GM21825 (cell line): ENCODE results near the gene SLC39A11.

Experiments used
- ATAC-seq: cut with Tn5 transposase; IDR thresholded peaks from one replicate; pipeline ENCODE4 v1.9.1; 2021; ENCODE audit warnings: mild to moderate bottlenecking, moderate library complexity; ENCODE audit not compliant: unreplicated experiment

Gene SLC39A11

DNA sequence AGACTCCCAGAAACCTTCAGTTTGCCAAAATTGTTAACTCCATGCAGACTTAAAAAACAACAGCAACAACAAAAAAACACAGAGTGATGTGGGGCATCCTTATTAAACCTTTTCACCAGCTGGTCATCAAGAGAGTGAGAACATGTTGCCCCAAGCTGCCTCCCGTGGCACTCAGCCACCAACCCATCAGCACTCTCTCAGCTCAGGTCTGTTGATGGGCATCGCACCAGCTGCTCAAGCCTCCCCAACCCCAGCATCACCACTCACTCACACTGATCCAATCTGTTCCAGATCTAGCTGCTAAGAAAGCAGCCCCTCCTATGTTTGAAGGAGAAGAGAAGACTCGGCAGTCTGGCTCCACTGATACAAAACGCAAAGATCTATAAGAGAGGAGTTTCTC lies 46.8 kb downstream of the SLC39A11 start:
- no peak for ATAC-seq

DNA sequence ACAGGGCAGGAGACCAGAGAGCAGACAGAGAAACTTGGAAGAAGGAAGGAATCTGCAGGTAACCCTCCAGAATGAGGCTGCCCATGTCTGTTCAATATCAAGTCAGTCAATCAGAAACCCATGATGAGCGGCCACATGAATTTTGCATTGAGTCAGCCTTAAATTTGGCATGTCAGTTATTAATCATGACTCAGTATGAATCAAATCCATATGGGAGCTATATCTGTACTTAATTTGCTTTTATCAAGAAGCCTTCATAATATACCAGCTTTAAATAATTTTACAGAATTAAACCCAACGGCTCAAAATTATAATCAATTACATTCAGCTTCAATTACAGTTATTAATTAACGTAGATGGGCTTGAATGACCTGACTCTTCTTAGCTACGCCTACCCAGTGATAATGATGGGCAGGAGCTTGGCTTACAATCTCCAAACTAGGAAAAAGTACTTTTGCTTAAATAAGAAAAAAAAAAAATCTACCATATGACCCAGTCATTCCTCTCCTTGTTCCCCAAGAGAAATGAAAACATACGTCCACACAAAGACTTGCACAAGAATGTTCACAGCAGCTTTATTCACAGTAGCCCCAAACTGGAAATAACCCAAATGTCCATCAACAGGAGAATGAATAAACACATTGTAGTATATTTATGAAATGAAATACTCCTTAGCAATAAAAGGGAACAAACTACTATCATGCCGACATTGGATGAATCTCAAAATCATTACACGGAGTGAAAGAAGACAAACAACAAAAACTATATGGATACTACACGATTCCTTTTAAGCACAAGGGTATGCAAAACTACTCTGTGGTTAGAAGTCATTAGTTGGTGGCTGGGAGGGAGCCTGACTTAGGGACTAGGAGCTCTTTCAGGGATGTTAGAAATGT lies 48.6 kb downstream of the SLC39A11 start:
- ATAC-seq = no peak

DNA sequence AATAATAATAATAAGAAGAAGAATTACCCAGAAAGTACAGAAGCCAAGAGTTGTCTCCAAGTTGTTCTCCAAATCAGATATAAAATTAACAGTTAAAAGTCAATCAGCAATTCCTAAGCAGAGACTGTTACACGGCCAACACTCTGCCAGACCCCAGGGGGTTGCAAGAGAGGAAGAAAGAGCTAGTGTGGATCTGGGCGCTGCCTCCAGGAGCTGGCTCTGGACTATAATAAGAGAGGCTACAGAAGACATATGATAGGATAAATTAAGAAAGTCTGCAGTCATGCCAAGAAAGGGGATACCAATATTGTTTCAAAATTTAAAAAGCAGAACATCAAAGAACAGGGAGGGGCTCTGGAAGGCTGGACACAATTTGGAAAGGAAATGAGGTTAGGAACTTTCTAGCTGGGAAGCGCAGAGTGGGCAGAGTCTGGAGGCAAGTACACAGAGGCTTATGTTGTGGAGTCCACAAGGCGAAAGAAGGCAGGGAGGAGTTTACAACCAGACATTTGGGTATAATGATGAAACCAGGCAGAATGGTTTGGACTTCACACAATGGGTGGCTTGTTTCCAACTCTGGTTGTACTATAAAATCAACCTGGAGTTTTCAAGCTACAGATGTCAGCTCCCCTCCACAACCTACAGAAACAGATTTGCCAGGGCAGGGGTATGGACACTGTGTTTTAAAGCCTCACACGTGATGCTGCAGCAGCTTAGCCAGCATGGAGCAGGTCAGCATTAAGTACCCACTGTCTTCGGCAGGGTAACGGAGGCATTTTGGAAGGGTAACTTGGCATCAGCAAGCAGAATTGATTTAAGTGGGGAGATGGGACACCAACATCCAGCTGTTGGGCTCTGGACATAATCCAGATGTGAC lies 49.4 kb downstream of the SLC39A11 start:
- ATAC-seq = no peak

DNA sequence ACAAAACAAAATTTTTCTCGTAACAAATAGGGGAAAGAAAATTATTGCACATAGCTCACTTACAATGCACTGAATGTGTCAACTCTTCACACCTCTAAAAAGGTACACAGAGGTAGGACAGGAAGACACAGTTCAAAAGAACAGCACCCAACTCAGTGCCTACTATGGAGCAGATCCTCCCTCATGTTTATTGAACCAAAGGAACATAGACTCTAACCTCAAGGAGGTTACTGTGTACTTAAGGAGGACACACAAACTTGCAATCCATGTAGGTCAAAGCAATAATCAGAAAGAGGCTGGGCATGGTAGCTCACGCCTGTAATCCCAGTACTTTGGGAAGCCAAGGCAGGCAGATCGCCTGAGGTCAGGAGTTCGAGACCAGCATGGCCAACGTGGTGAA lies 50.3 kb downstream of the SLC39A11 start:
- ATAC-seq = no peak

DNA sequence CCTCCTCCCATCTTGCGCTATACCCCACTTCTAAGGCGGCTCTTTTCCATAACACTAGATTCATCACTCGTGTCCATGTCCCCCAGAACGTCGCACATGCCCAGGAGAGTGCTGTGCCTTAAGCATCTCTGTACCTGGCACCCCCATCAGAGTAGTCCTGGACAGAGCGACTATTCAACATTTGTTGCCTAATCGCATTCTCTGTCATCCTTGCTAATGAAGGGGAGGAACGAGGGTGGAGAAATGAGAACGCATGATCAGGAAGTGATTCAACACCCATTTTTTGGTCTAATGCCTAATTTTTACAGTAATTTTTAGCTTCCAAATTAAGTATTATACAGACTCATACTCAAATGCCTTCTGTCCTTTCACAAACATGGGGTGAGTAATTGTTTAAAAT lies 53.2 kb downstream of the SLC39A11 start:
- no peak for ATAC-seq

DNA sequence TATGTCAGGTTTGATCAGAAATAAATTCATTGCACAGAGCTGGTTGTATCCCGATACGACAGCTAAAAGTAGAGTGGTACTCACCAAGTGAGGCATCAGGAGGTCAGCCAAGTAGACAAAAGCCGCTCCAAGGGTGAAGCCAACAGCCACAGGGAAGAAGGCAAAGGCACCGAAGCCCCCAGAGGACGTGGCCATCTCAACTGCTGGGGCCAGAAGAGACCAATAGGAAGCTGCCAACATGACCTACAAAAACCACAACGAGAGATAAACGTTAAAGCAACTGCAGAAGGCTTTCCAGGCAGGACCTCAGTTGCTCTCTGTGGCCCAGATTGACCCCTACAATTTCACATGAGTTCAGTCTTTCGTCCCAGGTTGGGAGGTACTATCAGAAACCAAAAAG lies 61.0 kb downstream of the SLC39A11 start:
- ATAC-seq = no peak

DNA sequence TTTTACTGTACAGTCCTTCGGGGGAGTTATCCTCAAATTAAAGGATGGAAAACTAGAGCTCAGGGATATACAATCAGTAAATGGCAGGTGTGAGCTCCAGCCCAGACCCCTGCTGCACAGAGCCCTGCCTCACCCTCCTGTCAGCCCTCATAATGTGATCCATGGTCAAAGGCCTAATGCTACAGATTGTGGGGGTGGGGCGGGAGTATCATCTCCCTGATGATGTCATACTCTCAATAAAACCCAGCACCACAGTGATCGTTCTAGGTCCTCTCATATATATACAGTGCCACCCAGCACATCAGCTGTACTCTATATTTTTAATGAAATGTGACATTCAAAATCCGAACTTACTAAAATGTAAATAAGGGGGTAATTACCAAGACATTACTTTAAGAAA lies 61.5 kb downstream of the SLC39A11 start:
- no peak for ATAC-seq

DNA sequence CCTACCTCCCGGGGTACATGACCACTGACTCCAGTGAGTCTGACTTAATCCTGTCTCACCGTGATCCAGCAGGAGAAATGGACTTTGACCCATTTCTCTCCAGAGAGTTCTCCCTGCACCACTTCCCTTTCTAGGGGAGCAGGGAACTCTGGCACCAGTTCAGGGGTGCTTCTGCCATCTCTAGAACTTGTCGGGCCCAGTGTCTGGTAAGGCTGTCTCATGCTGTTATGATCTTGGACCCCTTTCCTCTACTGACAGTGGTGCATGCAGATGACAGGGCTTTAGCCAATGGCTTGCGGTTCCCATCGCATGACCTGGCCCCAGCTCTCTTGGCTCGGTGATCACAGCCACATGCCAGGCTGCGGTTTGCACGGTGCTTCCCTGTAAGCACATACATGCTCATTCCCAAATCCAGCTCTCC lies 62.0 kb downstream of the SLC39A11 start:
- no peak for ATAC-seq

DNA sequence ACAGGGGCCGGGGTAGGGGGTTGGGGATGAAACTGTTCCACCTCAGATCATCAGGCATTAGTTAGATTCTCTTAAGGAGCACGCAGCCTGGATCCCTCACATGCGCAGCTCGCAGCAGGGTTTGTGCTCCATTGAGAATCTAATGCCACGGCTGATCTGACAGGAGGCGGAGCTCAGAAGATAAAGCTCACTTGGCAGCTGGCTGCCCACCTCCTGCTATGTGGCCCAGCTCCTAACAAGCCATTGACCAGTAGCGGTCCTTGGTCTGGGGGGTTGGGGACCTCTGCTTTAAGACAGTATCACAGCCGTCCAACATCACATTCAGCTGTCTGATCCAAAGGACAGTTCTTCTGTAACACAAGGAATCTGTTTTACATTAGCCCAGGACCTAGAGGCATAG lies 62.5 kb downstream of the SLC39A11 start:
- ATAC-seq = no peak

DNA sequence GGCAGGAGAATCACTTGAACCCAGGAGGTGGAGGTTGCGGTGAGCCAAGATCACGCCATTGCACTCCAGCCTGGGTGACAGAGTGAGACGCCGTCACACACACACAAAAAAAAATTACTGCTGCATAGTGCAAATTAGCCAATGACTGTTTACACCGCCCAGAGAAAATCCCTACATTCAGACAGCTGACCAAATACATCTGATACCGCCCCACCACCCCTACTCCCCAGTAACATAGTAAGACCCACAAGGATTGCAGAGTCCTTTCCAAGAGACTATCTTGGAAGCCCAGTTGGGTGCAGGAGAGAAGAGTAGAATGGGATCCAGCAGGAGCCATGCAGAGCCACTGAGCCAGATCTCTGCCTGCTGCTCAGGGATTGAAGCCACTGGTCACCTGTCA lies 63.5 kb downstream of the SLC39A11 start:
- ATAC-seq = no peak

DNA sequence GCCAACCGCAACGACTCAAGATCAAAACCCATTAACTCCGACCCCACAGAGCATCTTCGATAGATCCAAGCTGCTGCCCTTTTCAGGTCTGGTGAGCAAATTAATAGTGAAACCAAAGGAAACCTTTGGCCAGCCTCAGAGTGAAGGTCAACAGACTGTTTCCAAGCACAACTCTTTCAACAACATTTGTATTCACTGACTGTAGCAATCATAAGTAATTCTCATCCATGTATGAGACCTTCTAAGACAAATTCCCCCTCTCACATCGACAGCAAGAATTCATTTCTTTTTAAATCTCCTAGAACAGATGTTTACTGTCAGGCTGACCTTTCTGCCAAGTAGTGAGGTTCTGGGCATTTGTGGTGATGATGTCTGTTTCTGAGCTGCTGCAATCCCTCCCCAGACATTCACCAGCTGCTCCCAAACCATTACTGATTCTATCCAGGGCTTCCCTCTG lies 64.2 kb downstream of the SLC39A11 start:
- ATAC-seq = no peak

DNA sequence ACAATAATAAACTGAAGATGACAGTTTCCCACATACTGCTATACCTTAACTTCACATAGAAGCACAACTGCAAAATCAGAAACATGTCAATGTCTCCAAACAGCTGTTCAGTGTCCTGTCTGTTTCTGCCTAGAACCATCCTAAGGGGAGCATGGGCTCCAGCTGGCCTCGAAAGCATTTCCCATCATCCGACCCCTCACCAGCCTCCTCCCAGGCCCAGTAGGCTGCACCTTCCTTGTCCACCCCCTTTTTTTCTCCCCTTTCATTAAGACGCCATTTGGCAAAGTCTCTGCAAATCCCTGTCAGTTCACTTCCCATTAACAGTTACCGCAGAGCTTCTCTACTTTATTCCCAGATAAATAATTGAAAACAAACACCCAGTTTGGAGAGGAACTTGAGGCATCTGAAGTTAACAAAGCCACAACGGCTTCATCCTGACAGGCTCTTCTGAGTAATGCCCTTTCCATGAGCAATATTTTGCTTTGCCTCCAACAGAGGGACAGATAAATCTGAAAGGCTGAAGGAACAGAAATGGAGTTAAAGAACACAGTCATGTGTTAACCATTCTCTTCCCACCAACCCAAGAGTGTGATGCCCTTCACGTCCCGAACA lies 65.3 kb downstream of the SLC39A11 start:
- ATAC-seq = no peak

DNA sequence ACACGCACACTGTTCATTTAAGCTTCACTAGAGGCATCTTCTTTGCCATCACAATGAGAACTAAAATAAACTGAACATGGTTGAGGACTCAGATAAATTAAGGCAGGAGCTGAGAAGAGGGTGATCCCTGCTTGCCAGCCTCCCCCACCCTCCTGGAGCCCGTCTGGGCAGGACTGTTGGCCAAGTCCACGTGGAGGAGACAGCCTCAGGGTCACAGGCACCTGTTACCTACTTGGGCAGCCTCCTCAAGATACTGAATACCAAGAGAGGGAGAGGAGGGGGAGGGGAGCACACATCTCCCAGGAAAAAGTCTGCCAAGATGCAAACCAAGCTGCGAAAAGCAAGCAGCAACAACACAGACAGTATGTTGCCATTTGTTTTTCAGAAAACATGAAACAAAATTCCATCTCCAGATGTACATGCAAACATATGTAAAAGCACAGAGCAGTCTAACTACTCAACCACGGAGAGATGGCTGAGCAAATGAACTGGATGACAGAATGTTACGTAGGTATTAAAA lies 67.4 kb downstream of the SLC39A11 start:
- no peak for ATAC-seq

DNA sequence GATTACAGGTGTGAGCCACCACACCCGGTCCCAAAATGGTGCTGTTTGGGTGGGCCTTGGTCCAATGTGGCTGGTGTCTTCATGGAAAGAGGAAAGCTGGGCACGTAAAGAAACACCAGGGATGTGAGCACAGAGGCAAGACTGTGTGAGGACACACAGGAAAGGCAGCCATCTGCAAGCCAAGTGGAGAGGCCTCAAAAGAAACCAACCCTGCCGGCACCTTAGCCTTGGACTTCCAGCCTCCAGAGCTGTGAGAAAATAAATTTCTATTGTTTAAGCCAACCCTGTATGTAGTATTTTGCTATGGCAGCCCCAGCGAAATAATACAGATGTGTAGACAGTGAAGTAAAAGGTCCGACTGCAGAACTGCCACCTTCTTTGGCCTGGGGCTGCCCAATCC lies 68.7 kb downstream of the SLC39A11 start:
- no peak for ATAC-seq

DNA sequence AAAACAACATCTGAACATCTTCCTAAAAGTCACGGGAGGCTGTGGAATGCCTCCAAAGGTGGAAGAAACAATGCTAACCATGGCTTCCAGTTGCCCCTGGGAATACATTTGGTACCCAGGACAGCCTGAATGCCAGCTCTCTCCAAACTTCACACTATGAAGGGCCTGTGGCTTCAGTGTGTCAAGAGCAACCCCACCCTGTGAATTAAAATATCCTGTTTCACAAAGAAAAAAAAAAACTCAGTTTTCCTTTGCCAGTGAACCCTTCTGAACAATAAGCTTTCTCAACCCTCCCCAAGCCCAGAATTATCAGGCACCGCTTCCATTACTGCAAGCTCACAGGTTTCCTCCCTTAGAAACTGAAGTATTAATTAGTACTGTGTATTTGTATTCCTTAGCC lies 69.8 kb downstream of the SLC39A11 start:
- ATAC-seq = no peak

DNA sequence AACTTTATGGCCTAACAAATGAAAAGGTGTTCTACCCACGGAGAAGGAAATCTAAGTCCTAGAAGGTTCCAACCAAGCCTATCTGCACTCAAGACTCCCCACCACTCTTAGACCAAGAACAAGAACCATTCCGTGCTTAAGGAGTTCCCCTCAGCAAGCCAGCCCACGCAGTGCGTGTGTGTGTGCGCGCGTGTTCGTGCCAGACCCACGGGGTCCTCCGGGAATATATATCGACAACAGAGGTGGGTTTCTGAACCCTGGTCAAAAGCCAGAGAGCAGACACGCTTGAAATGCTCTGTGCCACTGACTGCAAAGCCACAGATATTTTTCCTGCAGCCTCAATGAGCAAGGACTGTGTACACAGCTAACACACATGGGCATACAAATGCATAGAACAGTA lies 70.7 kb downstream of the SLC39A11 start:
- no peak for ATAC-seq

DNA sequence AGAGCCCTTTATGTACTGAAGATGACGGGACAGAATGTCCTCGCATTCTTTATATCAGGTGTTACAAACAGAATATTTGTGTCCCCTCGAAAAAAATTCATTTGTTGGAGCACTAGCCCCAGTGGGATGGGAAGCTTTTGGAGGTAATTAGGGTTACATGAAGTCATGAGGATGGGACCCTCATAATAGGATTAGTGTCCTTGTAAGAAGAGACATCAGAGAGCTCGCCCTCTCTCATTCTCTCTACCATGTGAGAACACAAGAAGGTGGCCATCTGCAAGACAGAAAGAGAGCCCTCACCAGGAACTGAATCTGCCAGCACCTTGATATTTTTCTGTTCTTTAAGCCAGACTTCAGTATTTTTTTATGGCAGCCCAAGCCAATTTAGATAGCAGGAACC lies 72.4 kb downstream of the SLC39A11 start:
- ATAC-seq = no peak

DNA sequence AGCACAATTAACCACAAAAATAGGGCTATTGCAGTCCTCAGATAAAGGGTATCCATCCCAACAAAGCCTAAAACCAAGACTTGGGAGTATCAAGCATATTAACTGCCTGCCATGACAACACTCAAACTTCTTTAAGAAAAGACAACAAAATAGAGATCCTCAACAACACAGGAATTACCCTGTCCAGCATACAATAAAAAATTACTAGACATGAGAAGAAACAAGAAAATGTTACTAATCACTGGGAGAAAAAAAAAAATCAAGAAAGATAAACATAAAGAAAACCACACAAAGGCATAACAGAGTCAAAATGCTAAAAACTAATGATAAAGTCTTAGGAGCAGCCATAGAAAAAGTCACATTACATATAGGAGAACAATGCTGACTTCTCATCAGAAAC lies 73.9 kb downstream of the SLC39A11 start:
- no peak for ATAC-seq

DNA sequence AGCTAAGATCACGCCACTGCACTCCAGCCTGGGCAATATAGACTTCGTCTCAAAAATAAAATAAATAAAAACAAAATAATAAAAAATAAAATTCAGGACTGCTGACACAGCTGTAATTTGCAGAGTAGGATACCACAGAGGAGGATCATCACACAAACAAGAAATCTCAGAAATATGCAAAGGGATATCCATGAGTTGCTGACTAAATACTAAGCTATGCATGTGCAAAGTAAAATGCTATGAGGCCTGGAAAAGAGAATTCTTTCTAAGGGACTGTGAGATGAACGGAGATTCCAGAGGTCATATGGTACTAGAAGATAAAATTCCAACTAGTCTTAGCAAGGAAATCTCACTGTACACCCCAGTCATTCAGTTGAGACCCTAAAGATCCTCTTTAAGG lies 74.8 kb downstream of the SLC39A11 start:
- no peak for ATAC-seq

DNA sequence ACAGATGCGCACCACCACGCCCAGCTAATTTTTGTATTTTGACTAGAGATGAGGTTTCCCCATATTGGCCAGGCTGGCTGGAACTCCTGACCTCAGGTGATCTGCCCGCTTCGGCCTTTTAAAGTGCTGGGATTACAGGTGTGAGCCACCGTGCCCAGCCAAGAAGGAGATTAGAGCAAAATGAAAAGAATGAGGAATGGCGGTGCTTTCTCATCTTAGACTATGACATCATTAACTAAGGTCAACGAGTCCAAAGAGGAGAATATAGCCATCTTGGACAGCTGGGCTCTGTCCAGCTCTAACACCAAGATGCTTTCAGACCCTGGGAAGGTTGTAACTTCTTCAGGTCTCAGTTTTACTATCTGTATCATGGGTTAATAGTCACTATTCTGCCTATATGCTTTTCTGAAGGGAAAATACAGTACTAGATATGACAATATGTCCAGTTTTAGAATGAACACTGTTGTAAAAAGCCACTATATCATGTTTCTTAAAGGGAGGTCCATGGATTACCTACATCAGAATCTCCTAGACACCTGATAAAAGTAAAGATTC lies 76.7 kb downstream of the SLC39A11 start:
- ATAC-seq = no peak
